NCI-H128 (cell line): ENCODE measurements around the gene TFPT.

Experiments
- DNase-seq: peaks from one replicate; lab custom pipeline; 2025; ENCODE audit not compliant: unreplicated experiment; lab: John Stamatoyannopoulos, UW

Gene TFPT

DNA sequence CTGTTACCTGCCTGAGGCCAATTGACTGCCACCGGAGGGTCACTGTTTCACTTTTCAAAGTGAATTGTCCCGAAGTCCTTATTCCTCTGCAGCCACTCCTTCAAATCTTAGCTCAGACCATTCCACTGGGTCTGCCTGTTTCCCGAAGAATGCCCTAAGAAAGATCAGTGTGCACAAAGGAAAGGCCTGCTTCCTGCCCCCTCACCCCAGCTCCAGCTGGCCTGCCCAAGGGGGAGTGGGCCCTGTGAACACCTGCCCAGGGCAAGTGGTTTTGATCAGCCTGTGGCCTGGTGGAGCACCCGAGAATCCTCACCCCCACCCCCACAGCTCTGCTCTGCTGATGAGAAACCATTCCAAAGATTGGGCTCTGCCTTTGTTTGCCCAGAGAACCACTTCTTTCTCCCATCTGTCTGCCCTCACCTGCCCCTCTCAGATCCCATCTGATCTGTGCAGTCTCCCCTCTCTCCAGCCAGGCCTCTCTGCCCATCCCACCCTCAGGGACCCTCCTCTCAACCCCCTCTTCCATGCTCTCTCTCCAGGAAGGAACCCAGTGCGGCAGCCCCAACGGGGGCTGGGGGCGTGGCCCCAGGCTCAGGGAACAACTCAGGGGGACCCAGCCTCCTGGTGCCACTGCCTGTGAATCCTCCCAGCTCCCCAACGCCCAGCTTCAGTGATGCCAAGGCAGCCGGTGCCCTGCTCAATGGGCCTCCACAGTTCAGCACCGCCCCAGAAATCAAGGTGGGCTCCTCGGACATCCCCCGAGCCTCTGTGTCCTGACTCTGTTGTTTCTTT is 33.8 kb upstream of the TFPT start:
- no peak for DNase-seq

DNA sequence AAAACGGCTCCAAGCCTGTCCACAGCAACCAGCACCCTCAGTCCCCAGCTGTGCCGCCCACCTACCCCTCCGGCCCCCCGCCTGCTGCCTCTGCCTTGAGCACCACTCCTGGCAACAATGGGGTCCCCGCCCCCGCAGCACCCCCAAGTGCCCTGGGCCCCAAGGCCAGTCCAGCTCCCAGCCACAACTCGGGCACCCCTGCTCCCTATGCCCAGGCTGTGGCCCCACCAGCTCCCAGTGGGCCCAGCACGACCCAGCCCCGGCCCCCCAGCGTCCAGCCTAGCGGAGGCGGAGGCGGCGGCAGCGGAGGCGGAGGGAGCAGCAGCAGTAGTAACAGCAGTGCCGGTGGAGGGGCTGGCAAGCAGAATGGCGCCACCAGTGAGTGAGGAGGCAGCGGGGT is 32.7 kb upstream of the TFPT start:
- DNase-seq: no peak

DNA sequence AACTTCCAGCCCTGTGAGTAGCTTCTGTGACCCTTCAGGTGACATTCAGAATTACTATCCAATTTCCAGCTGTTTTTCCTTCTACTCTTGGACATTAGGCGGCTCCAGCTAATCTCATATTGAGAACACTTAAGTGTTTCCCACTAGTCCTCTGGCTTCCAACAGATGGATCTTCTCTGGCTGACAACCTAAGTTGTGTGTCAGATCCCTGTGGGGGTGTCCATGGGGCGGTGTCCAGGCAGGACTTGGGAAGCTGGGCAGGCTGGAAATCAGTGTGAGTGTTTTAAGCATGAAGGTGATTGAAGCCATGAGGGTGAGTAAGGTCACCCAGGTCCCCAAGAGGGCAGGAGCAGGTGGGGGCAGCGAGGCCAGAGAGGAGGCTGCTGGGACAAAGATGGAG is 32.2 kb upstream of the TFPT start:
- DNase-seq: no peak

DNA sequence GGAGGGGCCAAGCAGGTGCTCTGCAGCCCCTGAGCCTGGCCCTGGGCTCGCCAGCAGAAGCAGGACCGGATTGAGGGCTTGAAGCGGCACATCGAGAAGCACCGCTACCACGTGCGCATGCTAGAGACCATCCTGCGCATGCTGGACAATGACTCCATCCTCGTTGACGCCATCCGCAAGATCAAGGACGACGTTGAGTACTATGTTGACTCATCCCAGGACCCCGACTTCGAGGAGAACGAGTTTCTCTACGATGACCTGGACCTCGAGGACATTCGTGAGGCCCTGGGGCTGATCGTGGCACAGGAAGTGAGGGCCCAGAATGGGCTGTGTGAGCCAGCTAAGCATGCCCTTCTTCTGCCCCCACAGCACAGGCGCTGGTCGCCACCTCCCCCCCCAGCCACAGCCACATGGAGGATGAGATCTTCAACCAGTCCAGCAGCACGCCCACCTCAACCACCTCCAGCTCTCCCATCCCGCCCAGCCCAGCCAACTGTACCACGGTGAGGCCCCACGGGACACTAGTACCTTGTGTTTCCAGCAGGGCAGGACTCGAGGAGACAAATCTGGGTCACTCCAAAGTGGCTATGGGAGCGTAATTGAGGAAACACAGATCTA is 30.2 kb upstream of the TFPT start:
- DNase-seq: no peak

DNA sequence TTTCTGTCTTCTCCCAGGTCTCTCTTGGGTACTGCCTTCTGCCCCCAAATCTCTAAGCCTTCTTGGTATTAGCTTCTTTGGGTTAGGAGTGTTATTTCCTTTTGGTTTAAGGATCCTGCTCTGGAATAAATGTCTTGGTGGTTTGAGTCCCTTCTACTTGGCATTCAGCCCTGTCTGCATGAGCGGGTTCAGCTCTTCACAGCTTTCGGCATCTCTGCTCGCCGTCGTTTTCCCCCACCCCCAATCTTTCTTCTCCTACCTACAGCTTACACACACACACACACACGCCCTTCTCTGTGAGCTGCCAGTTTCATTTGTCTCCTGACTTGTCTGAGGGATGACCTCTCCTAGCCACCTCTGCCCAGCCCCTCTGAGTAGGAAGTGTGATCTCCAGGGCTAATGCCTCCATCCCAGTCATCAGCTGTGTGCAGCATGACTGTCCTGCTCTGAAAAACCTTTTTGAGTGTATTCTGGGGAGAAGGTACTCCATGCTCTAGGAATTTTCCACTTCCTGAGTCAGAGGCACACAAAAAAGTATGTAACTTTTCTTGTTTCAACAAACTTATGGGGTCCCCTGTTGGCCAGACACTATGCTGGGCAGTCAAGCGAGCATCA is 26.8 kb upstream of the TFPT start:
- no peak for DNase-seq

DNA sequence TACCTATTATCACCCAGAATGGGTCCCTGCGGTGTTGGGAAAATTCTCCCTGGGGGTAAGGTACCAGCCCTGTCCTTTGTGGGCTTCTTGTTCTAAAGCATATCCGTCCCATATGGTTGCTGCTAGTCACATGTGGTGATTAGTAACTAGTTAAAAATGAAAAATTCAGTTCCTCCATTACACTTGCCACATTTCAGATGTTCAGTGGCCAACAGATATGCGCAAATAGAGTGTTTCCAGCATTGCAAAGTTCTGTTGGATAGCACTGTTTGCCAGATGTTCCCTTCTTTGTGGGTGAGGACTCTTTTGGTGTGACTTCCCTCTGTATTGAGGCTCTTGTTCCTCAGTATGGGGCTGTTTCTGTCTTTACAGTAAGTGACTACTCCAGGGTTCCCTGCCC is 25.9 kb upstream of the TFPT start:
- no peak for DNase-seq

DNA sequence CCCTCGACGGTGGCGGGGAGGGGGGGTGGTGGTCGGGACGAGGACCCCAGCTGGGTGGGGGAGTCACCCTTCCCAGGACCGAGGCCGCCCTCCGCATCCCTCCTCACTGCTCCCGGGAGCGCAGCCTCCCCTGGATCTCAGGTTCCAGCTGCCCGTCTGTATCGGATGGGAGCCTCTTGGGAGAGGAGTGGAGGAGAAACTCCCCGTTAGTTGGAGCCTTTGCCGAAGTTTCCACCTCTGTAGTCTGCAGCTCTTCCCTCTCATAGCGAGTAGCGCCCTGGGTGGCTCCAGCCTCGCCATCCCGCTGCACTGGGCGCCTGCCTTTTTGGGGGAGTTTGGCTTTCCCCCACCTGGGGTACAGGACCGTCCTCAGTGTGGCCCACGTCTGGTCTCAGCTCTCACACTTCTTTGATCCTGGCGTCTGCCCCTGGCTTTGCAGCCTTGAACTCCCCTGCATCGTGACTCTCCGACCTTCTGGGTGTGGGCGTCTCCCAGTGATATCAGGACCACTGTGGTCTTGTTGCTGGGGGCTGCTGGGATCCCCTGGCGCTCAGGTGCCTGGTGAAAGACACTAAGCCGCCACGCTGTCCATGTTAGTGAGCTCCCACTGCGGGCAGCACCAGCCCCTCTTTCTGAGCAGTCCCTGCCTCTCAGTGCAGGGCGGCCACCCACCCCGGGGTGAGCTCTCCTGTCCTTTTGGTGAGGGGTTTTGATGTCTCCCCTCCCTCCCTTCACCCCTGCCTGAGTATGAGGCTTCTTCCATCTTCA is 23.2 kb upstream of the TFPT start:
- no peak for DNase-seq

DNA sequence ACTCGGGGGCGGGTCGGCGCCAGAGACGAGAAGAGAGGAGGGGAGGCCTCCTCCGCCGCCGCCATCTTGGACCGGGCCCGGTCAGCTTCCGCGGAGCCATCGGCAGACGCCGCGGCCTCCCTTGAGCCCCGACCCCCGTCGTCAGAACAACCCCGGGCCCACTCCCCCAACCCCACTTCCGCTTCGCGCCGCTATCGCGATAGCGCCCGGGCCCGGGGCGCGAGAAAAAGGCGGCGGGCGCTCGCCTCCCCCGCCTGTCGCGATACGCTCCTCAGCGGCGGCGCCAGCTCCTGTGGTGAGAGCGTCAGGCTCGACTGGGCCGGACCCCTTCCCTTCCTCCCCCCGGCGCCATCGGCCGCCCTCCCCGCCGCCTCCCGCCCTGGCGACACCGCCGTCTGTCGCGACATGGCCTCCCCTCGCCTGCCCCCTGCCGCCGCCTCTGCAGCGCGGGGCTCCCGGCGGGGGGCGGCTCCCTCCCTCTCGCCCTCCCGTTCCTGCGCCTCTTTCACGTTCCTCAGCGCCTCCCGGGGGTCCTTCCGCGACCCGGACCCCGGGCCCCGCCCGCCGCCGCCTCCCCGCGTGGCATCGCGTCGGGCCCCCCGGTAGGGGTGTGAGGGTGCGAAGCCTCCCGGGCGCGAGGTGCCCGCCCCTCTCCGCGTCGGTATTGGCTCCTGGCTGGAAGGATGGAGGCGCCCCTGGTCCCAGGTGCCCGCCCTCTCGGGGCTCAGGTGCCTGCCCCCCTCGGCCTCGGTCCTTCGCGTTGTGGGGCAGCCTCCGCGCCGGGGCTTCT is 22.4 kb upstream of the TFPT start, which contains the start of gene CNOT3:
CNOT3 (plus strand) TSS at position 64 of the 790 bp plus-strand sequence. CDS start 5,217 bp downstream, outside the sequence.
- no peak for DNase-seq

DNA sequence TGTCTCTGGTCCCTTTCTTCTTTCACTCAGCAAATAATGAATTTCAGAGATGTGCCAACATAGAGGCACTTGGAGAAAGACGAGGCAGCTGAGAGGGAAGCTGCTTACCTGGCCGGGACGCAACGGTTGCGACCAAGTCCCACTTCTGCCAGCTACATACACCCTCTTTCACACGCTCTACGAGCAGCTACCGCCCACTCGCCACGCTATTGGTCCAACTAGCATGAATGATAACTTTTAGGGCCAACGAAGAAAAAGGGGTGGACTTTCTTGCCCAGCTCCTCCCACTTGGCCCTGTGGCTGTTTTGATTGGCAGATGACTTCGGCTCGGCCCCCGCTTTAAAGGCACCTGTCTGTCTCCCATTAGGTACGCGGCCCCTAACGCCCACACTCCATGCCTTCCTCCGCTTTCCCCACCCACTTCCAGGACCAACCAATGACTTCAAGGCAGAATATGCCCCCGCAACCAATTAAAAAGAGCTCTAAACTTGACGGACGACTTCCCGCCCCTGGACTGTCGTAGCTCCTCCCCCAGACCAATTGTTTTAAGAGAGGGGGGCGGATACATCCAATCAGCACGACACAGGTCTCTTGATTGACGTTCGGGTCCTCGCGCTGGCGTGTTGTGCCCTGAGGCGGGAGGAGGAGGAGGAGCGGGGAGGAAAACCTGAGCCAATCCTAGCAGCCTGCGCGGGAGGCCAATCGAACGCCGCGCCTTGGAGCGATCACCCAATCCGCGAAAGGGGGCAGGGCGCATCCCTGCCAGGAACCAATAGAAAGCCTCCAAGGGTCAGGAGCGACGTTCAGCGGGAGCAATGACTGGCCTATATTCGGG is 21.6 kb upstream of the TFPT start:
- peak; percentile 100 for DNase-seq

DNA sequence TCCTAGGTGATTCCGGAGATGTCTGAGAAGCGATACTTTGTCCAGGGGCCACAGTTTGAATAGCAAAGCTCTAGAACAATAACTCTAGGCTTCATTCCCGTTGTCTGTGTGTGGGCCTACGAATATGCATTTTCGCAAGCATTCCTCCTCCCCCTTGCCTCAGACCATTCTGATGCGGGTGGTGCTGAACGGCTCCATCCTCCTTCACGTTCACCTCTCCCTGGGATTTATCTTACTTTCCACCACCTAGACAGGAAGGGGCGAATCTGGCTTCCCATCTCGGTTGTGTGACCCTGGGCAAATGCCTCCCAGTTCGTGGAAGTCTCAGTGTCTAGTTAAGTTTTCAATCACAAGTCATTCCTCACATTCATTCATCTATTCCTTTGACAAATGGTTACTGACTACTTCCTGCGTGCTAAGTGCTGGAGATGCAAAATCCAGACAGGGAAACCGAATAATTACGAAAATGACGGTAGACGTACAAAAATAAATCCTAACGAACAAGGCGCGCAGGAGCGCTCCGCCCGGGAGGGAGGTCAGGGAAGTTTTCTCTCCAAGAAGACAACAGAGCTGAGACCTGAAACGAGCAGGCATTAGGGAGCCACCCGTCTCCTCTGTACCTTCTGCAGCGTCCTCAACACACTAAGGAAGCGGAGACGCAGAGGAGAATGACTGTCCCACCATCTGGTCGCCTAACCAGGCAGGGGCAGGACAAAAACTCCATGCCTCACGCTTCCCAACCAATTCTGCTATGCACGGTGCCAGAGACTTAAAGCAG is 20.8 kb upstream of the TFPT start:
- DNase-seq: no peak

DNA sequence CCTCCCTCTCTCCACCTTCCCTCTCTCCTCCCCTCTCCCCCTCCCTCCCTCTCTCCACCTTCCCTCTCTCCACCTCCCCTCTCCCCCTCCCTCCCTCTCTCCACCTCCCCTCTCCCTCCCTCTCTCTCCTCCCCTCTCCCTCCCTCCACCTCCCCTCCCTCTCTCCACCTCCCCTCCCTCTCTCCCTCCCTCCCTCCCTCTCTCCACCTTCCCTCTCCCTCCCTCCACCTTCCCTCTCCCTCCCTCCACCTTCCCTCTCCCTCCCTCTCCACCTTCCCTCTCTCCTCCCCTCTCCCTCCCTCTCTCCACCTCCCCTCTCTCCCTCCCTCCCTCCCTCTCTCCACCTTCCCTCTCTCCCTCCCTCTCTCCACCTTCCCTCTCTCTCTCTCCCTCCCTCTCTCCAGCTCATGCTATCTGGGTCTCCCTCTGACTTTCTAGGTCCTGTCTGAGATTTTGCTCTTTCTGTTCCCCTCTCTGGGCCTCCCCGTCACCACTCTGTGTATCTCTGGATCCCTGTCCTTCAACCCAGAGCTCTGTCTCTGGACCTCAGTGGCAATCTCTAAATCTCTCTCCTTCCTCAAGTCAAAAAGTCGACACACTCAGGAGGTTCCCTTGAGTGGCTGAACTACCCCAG is 18.6 kb upstream of the TFPT start:
- no peak for DNase-seq

DNA sequence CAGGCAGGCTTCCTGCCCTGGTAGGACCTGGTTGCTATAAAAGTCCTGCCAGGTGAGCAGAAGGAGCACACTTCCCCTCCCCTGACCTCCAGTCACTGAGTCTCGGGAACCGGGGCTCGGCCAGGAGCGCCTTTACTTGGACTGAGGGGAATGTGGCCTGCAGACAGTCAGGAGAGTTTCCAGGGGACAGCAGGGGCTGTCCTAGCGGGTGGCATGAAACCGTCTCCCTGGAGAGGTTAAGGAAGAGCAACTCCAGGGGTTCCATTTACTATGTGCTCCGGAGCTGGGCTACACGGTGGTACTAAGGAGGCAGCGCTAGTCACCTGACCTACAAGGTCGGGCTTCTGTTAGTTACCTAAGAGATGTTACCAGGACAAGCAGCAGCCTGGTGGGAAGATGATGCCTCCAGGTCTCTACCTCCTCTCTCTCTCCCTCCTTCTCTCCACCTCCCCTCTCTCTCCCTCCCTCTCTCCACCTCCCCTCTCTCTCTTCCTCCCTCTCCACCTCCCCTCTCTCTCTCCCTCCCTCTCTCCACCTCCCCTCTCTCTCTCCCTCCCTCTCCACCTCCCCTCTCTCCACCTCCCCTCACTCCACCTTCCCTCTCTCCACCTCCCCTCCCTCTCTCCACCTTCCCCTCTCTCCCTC is 18.0 kb upstream of the TFPT start:
- no peak for DNase-seq

DNA sequence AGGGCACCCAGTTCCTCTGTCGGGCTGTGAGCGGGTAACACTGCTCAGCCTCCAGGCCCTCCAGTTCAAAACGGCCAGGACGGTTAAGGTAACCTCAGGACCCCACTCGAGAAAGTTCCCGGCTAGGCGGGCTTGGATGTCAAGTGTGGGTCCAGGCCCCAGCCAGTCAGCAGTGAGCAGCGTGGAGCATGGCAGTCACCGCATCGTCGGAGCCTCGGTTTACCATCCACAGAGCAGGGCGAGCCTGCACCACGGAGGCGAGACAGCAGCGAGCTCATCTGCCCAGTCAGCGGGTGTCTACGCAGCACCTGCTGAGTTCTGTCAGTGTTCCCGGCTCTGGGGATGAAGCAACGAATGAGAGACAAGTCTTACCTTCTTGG is 14.2 kb upstream of the TFPT start:
- no peak for DNase-seq

DNA sequence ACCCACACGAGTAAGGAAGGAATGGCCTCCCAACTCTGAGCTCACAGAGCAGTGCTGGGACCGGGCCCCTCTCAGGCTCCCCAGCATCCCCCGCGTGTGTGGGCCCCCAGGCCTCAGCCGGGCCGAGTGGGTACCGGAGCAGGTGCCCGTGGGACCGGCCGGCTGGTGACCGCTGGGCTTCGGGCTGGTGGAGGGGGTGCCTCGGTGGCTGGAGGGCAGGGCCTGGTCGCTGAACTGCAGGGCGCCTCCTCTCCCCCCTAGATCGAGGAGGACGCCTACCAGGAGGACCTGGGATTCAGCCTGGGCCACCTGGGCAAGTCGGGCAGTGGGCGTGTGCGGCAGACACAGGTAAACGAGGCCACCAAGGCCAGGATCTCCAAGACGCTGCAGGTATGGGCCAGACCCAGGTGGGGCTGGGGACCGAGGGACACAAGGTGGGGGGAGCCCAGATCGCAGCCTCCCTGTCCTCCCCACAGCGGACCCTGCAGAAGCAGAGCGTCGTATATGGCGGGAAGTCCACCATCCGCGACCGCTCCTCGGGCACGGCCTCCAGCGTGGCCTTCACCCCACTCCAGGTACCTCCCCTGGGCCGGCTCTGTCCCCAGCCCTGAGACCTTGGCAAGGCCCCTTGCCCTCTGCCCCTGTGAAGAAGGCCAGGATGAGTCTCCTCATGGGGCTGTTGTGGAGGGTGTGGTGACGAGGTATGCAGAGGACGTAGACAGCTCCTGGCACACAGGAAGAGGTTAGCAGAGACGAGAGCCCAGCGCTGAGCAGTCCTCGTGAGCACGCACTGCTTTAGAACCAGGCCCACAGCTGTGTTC is 13.5 kb upstream of the TFPT start:
- DNase-seq: no peak

DNA sequence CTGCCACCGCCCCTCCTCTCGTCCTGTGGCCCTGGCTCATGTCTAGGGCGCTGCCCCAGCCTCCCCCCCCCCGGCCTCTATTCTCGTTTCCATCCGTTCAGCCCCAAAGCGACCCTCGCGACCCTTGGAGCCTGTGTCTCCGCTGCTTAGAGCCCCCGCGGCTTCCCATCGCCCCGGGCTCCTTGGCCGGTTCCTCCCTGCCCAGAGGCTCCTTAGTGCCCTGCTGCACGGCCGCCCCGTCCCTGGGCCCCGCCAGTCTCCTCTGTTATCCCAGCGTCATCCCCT is 12.9 kb upstream of the TFPT start:
- no peak for DNase-seq

DNA sequence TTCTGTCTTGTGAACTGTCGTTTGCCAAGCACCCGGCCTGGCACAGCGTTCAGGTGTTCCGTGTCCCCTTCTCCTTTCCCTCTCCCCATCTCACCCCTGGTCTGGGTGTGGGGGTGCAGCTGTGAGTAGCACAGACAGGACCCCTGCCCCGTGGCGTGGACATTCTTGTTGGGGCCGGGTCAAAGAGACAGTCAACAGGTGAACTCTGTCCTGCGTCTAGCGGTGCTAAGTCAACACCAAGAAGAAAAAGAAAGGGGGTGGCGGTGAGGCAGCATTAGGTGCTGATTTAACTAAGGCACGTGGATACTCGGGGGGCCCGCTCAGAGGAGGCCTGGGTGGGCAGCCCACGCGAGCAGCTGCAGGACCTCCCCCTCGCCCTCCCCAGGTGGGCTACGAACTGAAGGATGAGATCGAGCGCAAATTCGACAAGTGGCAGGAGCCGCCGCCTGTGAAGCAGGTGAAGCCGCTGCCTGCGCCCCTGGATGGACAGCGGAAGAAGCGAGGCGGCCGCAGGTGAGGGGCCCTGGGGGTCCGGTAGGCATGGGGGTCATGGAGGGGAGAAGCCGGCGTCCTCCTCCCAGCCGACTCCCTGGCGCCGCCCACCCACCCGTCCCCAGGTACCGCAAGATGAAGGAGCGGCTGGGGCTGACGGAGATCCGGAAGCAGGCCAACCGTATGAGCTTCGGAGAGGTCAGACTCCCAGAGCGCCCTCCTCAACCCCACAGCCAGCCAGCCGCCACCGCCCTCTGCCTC is 12.4 kb upstream of the TFPT start:
- DNase-seq: no peak

DNA sequence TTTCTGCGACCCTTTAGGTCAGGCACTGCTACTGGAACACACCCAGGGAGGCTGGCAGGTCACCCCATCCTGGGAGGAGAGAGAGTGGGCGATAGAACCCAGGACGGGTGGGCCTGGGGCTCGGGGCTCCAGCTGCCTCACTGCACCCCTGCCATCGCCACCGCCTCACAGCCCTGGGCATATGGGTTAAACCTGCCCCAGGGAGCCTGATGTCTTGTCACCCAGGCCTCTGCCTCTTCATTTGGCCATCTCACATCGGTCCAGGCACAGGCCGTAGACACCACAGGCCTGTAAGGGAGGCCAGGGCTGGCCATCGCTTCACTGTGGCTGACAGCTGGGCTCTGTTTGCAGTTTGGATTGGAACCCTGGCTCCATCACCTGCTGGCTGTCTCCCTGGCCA is 10.3 kb upstream of the TFPT start:
- no peak for DNase-seq
